Endodermal cell (in vitro differentiated cells): ENCODE measurements around the gene EXD3. TPM values are rescaled to one million over a fixed set of nuclear protein-coding genes. Genes with fewer than 3 reads are reported as not detected.

Experiments used
- DNase-seq: peaks from one replicate; pipeline ENCODE4 v3.0.0-alpha.2; 2017
- H3K27ac ChIP-seq: 2 replicates; pipeline ENCODE4 v1.5.1; 2013; ENCODE audit warnings: mild to moderate bottlenecking, low read depth, low read length, moderate library complexity
- H3K27me3 ChIP-seq: 2 replicates; pipeline ENCODE4 v1.6.1; 2013; ENCODE audit warnings: mild to moderate bottlenecking, low read length, moderate library complexity; ENCODE audit not compliant: insufficient read depth, control insufficient read depth, poor library complexity, severe bottlenecking
- H3K36me3 ChIP-seq: 2 replicates; pipeline ENCODE4 v1.7.0; 2013; ENCODE audit warnings: mild to moderate bottlenecking, low read length, moderate library complexity; ENCODE audit not compliant: control insufficient read depth, insufficient read depth
- H3K4me1 ChIP-seq: one replicate; pipeline ENCODE4 v1.7.0; 2013; ENCODE audit warnings: low read length; ENCODE audit not compliant: control insufficient read depth, insufficient read depth
- H3K4me3 ChIP-seq: 2 replicates; pipeline ENCODE4 v1.5.1; 2013; ENCODE audit warnings: mild to moderate bottlenecking, low read length, moderate library complexity
- H3K9ac ChIP-seq: 2 replicates; pipeline ENCODE4 v1.6.1; 2013; ENCODE audit warnings: mild to moderate bottlenecking, low read length, moderate library complexity; ENCODE audit not compliant: poor library complexity, severe bottlenecking; ENCODE audit errors: extremely low read depth
- H3K9me3 ChIP-seq: 2 replicates; pipeline ENCODE4 v1.6.1; 2013; ENCODE audit warnings: mild to moderate bottlenecking, low read length, moderate library complexity; ENCODE audit not compliant: control insufficient read depth
- H3K27ac Mint-ChIP-seq: 2 replicates; pipeline ENCODE4 v1.8.0; 2020; ENCODE audit warnings: mixed read lengths
- H3K27me3 Mint-ChIP-seq: 2 replicates; pipeline ENCODE4 v1.8.0; 2021; ENCODE audit warnings: mild to moderate bottlenecking, mixed read lengths; ENCODE audit not compliant: insufficient read depth
- H3K36me3 Mint-ChIP-seq: 2 replicates; pipeline ENCODE4 v1.8.0; 2020; ENCODE audit warnings: low read depth, mixed read lengths
- H3K4me1 Mint-ChIP-seq: 2 replicates; pipeline ENCODE4 v1.8.0; 2020; ENCODE audit warnings: mixed read lengths
- H3K4me3 Mint-ChIP-seq: 2 replicates; pipeline ENCODE4 v1.8.0; 2020; ENCODE audit warnings: mild to moderate bottlenecking, moderate library complexity, mixed read lengths
- H3K9me3 Mint-ChIP-seq: 2 replicates; pipeline ENCODE4 v1.8.0; 2020; ENCODE audit warnings: mild to moderate bottlenecking, mixed read lengths
- WGBS, 2 experiments: methylation state at CpG; one replicate each; pipeline versions ENCODE4 v1.1.5 to v1.1.7; 2013; ENCODE audit warnings: missing lambda C conversion rate in 2 of 2, mixed read lengths in 1 of 2; ENCODE audit not compliant: insufficient coverage in 1 of 2, insufficient read length in 1 of 2; 5-methylcytosine and 5-hydroxymethylcytosine counted together
- total RNA-seq, 2 donors: library from RNA; stranded (reverse); fragmentation: NEBNext Ultra II Directional in 1 of 2; extraction: Animal tissue kit (Norgen Biotek cat#: 25700) in 1 of 2; gene quantifications; 2 replicates in 1 of 2; 3 replicates in 1 of 2; pipeline ENCODE4 v1.2.1, GENCODE V29; 2021
- TF ChIP-seq, protein P1 (sequence below): fragments of 200-600 bp; sonication (generic); conservative IDR thresholded peaks from 2 replicates; pipeline ENCODE4 v1.5.0; 2021; ENCODE audit warnings: antibody characterized with exemption, mild to moderate bottlenecking

EXD3 gene
- total RNA-seq, 2 donors from 2014 or later, result 15.5 to 31.0 TPM

GRCh38 chr9:137429546-137429890 is 6.6 kb upstream of the EXD3 start:
- no peak overlapping the region for H3K4me3 ChIP-seq
- no peaks in the 10 kb centered on the region for H3K4me1 ChIP-seq
- 93 to 98% methylated on average over 6 to 14 of the region's 14 CpGs for WGBS, 2 experiments

DNA sequence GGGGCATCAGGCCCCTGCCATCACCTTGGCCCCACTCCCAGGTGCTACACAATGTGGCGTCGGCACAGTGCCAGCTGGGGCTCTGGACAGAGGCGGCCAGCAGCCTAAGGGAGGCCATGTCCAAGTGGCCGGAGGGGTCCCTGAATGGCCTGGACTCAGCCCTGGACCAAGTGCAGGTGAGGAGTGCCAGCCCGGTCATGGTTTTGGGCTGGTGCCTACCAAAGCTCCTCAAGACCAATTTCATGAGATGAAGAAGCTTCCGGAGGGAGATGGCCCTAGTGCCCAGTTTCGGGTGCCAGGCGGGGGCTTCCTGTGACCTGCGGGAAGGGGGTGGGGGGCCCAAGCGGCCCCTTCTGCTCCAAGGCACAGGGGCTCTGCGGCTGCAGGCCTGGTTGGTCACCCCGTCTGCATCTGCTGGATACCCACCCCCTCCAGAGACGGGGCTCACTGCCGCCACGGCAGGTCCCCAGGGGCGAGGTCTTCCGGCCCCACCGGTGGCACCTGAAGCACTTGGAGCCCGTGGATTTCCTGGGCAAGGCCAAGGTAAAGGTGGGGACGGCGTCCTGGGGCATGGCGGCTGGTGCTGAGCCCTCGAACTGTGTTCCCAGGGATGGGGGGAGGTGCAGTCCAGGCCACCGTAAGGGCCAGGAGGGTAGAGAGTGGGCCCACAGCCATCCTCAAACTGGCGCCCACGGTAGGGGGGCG is 6.0 kb upstream of the EXD3 start:
- Histone ChIP-seq H3K27me3 (no peaks in the 10 kb centered on the region), H3K4me3 (no peak overlapping the region), H3K4me1 (no peaks in the 10 kb centered on the region), H3K9ac (no peak overlapping the region), H3K36me3 (no peaks in the 10 kb centered on the region), H3K27ac (no peak overlapping the region), H3K9me3 (no peaks in the 10 kb centered on the region)
- Mint-ChIP-seq H3K4me3 (no peak overlapping the region), H3K9me3 (no peaks in the 10 kb centered on the region), H3K36me3 (no peaks in the 10 kb centered on the region), H3K27ac (no peak overlapping the region), H3K27me3 (peaks cover 8% of the 10 kb centered on the region), H3K4me1 (no peaks in the 10 kb centered on the region)
- TF ChIP-seq, protein P1, sequence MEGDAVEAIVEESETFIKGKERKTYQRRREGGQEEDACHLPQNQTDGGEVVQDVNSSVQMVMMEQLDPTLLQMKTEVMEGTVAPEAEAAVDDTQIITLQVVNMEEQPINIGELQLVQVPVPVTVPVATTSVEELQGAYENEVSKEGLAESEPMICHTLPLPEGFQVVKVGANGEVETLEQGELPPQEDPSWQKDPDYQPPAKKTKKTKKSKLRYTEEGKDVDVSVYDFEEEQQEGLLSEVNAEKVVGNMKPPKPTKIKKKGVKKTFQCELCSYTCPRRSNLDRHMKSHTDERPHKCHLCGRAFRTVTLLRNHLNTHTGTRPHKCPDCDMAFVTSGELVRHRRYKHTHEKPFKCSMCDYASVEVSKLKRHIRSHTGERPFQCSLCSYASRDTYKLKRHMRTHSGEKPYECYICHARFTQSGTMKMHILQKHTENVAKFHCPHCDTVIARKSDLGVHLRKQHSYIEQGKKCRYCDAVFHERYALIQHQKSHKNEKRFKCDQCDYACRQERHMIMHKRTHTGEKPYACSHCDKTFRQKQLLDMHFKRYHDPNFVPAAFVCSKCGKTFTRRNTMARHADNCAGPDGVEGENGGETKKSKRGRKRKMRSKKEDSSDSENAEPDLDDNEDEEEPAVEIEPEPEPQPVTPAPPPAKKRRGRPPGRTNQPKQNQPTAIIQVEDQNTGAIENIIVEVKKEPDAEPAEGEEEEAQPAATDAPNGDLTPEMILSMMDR, result no peak
- WGBS, 2 experiments, result 94 to 98% methylated on average over 11 to 27 of the region's 27 CpGs
- DNase-seq, result no peak

More at GRCh38 chr9:137429546-137429890, 6.6 kb upstream of the EXD3 start:
- no peaks in the 10 kb centered on the region for H3K36me3 ChIP-seq
- Mint-ChIP-seq H3K27me3 (peaks cover 4% of the 10 kb centered on the region), H3K4me1 (no peaks in the 10 kb centered on the region), H3K9me3 (no peaks in the 10 kb centered on the region), H3K36me3 (no peaks in the 10 kb centered on the region), H3K27ac (no peak overlapping the region), H3K4me3 (no peak overlapping the region)
- no peak for DNase-seq
- no peaks in the 10 kb centered on the region for H3K9me3 ChIP-seq
- TF ChIP-seq, protein P1, result no peak
- no peak overlapping the region for H3K27ac ChIP-seq
- H3K9ac ChIP-seq, result no peak overlapping the region
- no peaks in the 10 kb centered on the region for H3K27me3 ChIP-seq

- no peak overlapping the region for H3K27ac ChIP-seq
- peaks cover 8% of the 10 kb centered on the region for H3K27me3 Mint-ChIP-seq
- H3K9ac ChIP-seq, result no peak overlapping the region
- 85 to 100% methylated on average over 2 to 6 of the region's 6 CpGs for WGBS, 2 experiments
- no peaks in the 10 kb centered on the region for H3K36me3 Mint-ChIP-seq
- no peak overlapping the region for H3K4me3 ChIP-seq
- DNase-seq, result no peak
- no peaks in the 10 kb centered on the region for H3K4me1 Mint-ChIP-seq
- no peak overlapping the region for H3K27ac Mint-ChIP-seq
- no peaks in the 10 kb centered on the region for H3K27me3 ChIP-seq
- H3K4me1 ChIP-seq, result no peaks in the 10 kb centered on the region
- H3K36me3 ChIP-seq, result no peaks in the 10 kb centered on the region
- TF ChIP-seq, protein P1, result no peak
- no peak overlapping the region for H3K4me3 Mint-ChIP-seq
- H3K9me3 ChIP-seq, result no peaks in the 10 kb centered on the region
- H3K9me3 Mint-ChIP-seq, result no peaks in the 10 kb centered on the region
Measured at GRCh38 chr9:137428311-137428630, 5.3 kb upstream of the EXD3 start.
